Sigmoid colon (tissue), 7 donors: ENCODE results near the gene CZIB. TPM values are rescaled to one million over a fixed set of nuclear protein-coding genes. Genes with fewer than 3 reads are reported as not detected.
A peak's percentile ranks its signal among the peaks of the same experiment; 100 is the strongest.

ENCODE experiments used
- DNase-seq: peaks from one replicate; pipeline ENCODE4 v3.0.0-alpha.2; 2019
- H3K27ac ChIP-seq, 4 donors: fragments of 200-600 bp; sonication (generic); one replicate each; pipeline ENCODE4 v1.5.1; 2016 to 2019; ENCODE audit warnings: mild to moderate bottlenecking in 1 of 4
- H3K27me3 ChIP-seq, 3 donors: fragments of 200-600 bp; sonication (generic); one replicate each; pipeline ENCODE4 v1.5.1; 2019; ENCODE audit warnings: mild to moderate bottlenecking in 1 of 3
- H3K36me3 ChIP-seq, 4 donors: fragments of 200-600 bp; sonication (generic); one replicate each; pipeline ENCODE4 v1.5.1; 2016 to 2019
- H3K4me1 ChIP-seq, 4 donors: fragments of 200-600 bp; sonication (generic); one replicate each; pipeline ENCODE4 v1.5.1; 2017 to 2019
- H3K4me3 ChIP-seq, 4 donors: fragments of 200-600 bp; sonication (generic); one replicate each; pipeline ENCODE4 v1.5.1; 2017 to 2019; ENCODE audit warnings: mild to moderate bottlenecking in 2 of 4, moderate library complexity in 1 of 4
- H3K9me3 ChIP-seq, 4 donors: fragments of 200-600 bp in 3 of 4; sonication (generic) in 3 of 4; one replicate each; pipeline versions ENCODE4 v1.5.1 to v1.6.1; 2013 to 2019
- CTCF ChIP-seq, 4 experiments: fragments of 450-650 bp in 3 of 4; fragments of 200-600 bp in 1 of 4; IDR thresholded peaks; one replicate each; pipeline ENCODE4 v1.5.1; 2016 to 2019; ENCODE audit warnings: antibody characterized with exemption in 4 of 4, mild to moderate bottlenecking in 3 of 4, moderate library complexity in 2 of 4
- EP300 ChIP-seq, 4 donors: sonication (generic); formaldehyde crosslinking; IDR thresholded peaks; one replicate each; pipeline ENCODE4 v1.6.1; 2017; ENCODE audit warnings: antibody characterized with exemption in 4 of 4
- POLR2A ChIP-seq, 2 donors: fragments of 450-650 bp; IDR thresholded peaks; one replicate each; pipeline ENCODE4 v1.6.1; 2016; ENCODE audit warnings: antibody characterized with exemption in 2 of 2, mild to moderate bottlenecking in 2 of 2, moderate library complexity in 2 of 2
- POLR2AphosphoS5 ChIP-seq, 4 donors: sonication (generic); formaldehyde crosslinking; IDR thresholded peaks; one replicate each; pipeline ENCODE4 v1.6.1; 2017; ENCODE audit warnings: antibody characterized with exemption in 4 of 4
- WGBS, 2 donors: extraction: QIAGEN DNeasy Blood & Tissue Kit; methylation state at CpG; one replicate each; pipeline ENCODE4 v1.1.7; 2013; 5-methylcytosine and 5-hydroxymethylcytosine counted together
- intact Hi-C: fragments of 100-400 bp; cut with DNase I; formaldehyde crosslinking; loops from one replicate; pipeline ENCODE4 v1.15.1; 2023
- polyA plus RNA-seq, 3 donors: library from polyadenylated mRNA; stranded (reverse); fragments of 200-250 nt; gene quantifications; one replicate each; pipeline ENCODE4 v1.2.3, GENCODE V29; 2013
- total RNA-seq, 4 donors: library from RNA; depleted of rRNA; stranded (reverse); fragments of >200 nt; gene quantifications; one replicate each; pipeline ENCODE4 v1.1.0, GENCODE V29; 2016
- donor health status: healthy with polysubstance abuse.
- donor health status: Bipolar disorder and iron deficiency.
- donor health status: healthy.

Gene CZIB
- total and polyA plus RNA-seq, 7 donors = 49.4 to 95.6 (median 79.2) TPM

GRCh38 chr1:53182716-53183094 is 37.7 kb downstream of the CZIB start:
- Histone ChIP-seq H3K9me3 (no peaks in the 10 kb centered on the region), H3K27ac (peak overlapping the region in 2 of 4 donors; percentile 15 to 24), H3K36me3 (no peaks in the 10 kb centered on the region), H3K27me3 (no peaks in the 10 kb centered on the region), H3K4me1 (no peaks in the 10 kb centered on the region), H3K4me3 (no peak overlapping the region)
- WGBS, 2 donors = 23 to 66% methylated on average over 3 of the region's 3 CpGs
- intact Hi-C loops = loop anchor here (5.0 to 10.0 kb wide), 2 partner anchors 260 to 338 kb away; partner anchors contain the start of genes ECHDC2 and ZYG11A
- peak; percentile 34 for DNase-seq
- TF ChIP-seq EP300 (IDR thresholded peaks at IDR 0.05) (no peak), POLR2A (IDR thresholded peaks at IDR 0.05) (no peak), POLR2AphosphoS5 (IDR thresholded peaks at IDR 0.05) (no peak), CTCF (IDR thresholded peaks at IDR 0.05) (no peak)

GRCh38 chr1:53182111-53182593 is 38.3 kb downstream of the CZIB start:
- no peak for TF ChIP-seq POLR2AphosphoS5 (IDR thresholded peaks at IDR 0.05)
- no peak for TF ChIP-seq EP300 (IDR thresholded peaks at IDR 0.05)
- TF ChIP-seq CTCF (IDR thresholded peaks at IDR 0.05) = peak; percentile 78 to 89 (median 86)
- TF ChIP-seq POLR2A (IDR thresholded peaks at IDR 0.05) = no peak
- 28 to 35% methylated on average over 16 of the region's 16 CpGs for WGBS, 2 donors
- peak; percentile 90 for DNase-seq
- Histone ChIP-seq H3K36me3 (no peaks in the 10 kb centered on the region), H3K4me1 (peaks cover 0 to 5% (median 3%) of the 10 kb centered on the region in 4 donors), H3K27me3 (no peaks in the 10 kb centered on the region), H3K27ac (peak overlapping the region in 2 of 4 donors; percentile 15 to 24), H3K9me3 (no peaks in the 10 kb centered on the region), H3K4me3 (no peak overlapping the region)
- intact Hi-C loops = loop anchor here (5.0 to 10.0 kb wide), 2 partner anchors 260 to 337 kb away; partner anchors contain the start of genes ECHDC2 and ZYG11A

GRCh38 chr1:53180951-53181350 is 39.5 kb downstream of the CZIB start:
- Histone ChIP-seq H3K36me3 (no peaks in the 10 kb centered on the region), H3K27me3 (no peaks in the 10 kb centered on the region), H3K4me1 (peaks cover 0 to 17% (median 14%) of the 10 kb centered on the region in 4 donors), H3K4me3 (no peak overlapping the region), H3K27ac (no peak overlapping the region), H3K9me3 (no peaks in the 10 kb centered on the region)
- peak; percentile 24 for DNase-seq
- intact Hi-C loops = loop anchor here (5.0 to 10.0 kb wide), 2 partner anchors 259 to 336 kb away; partner anchors contain the start of genes ECHDC2 and ZYG11A
- whole genome bisulfite sequencing, 2 donors = 96% methylated on average over 5 of the region's 5 CpGs
- no peak for TF ChIP-seq CTCF (IDR thresholded peaks at IDR 0.05)

GRCh38 chr1:53180226-53180625 is 40.2 kb downstream of the CZIB start:
- Histone ChIP-seq H3K9me3 (no peaks in the 10 kb centered on the region), H3K4me3 (no peak overlapping the region), H3K36me3 (no peaks in the 10 kb centered on the region), H3K4me1 (peaks cover 0 to 23% (median 18%) of the 10 kb centered on the region in 4 donors), H3K27ac (no peak overlapping the region), H3K27me3 (no peaks in the 10 kb centered on the region)
- 92 to 94% methylated on average over 2 of the region's 2 CpGs for WGBS, 2 donors
- TF ChIP-seq CTCF (IDR thresholded peaks at IDR 0.05) (no peak), POLR2AphosphoS5 (IDR thresholded peaks at IDR 0.05) (no peak)
- DNase-seq = no peak
- intact Hi-C loops = loop anchor here (5.0 to 10.0 kb wide), 2 partner anchors 258 to 335 kb away; partner anchors contain the start of genes ECHDC2 and ZYG11A
